GM19438 (cell line): ENCODE data around the gene MIER3.
"Not testable (repeated sequence)": the region's sequence is repeated elsewhere in the genome, so short reads cannot be mapped to it uniquely, and the experiment has no call there.

Experiments used
- ATAC-seq: cut with Tn5 transposase; IDR thresholded peaks from one replicate; pipeline ENCODE4 v1.9.1; 2021; ENCODE audit warnings: low read depth; ENCODE audit not compliant: unreplicated experiment

Gene MIER3

GRCh38 chr5:56951946-56952691, at the start of gene MIER3:
Gene MIER3 (minus strand): TSS chr5:56952123. CDS start chr5:56952102, 21 bp downstream.
- ATAC-seq, result peak; percentile 78

- ATAC-seq, result no peak
These were observed 43.7 kb upstream of the MIER3 start for GRCh38 chr5:56995596-56995995.

GRCh38 chr5:56993241-56993640, 41.3 kb upstream of the MIER3 start:
- no peak for ATAC-seq

GRCh38 chr5:56989676-56990075, 37.8 kb upstream of the MIER3 start:
- ATAC-seq, result no peak

GRCh38 chr5:56988490-56988889, 36.6 kb upstream of the MIER3 start:
- no peak for ATAC-seq

GRCh38 chr5:56987171-56987570, 35.2 kb upstream of the MIER3 start:
- no peak for ATAC-seq

GRCh38 chr5:56986626-56986947, 34.7 kb upstream of the MIER3 start:
- ATAC-seq, result peak; percentile 28

- ATAC-seq, result peak; percentile 44
These were observed 34.2 kb upstream of the MIER3 start for GRCh38 chr5:56985936-56986625.

- ATAC-seq, result no peak
These were observed 32.5 kb upstream of the MIER3 start for GRCh38 chr5:56984445-56984844.

GRCh38 chr5:56983593-56984361, 31.9 kb upstream of the MIER3 start:
- no peak for ATAC-seq

- no peak for ATAC-seq
These were observed 29.8 kb upstream of the MIER3 start for GRCh38 chr5:56981548-56982315.

- ATAC-seq, result no peak
These were observed 28.0 kb upstream of the MIER3 start for GRCh38 chr5:56979968-56980367.

GRCh38 chr5:56979526-56979925, 27.6 kb upstream of the MIER3 start:
- not testable (repeated sequence) for ATAC-seq

GRCh38 chr5:56977822-56978221, 25.9 kb upstream of the MIER3 start:
- ATAC-seq, result no peak

GRCh38 chr5:56977021-56977420, 25.1 kb upstream of the MIER3 start:
- no peak for ATAC-seq

- no peak for ATAC-seq
These were observed 22.3 kb upstream of the MIER3 start for GRCh38 chr5:56974241-56974640.

GRCh38 chr5:56973473-56973872, 21.6 kb upstream of the MIER3 start:
- ATAC-seq, result no peak

GRCh38 chr5:56971275-56971674, 19.4 kb upstream of the MIER3 start:
- ATAC-seq, result no peak

GRCh38 chr5:56964173-56964572, 12.2 kb upstream of the MIER3 start:
- ATAC-seq, result no peak

- ATAC-seq, result no peak
These were observed 11.3 kb upstream of the MIER3 start for GRCh38 chr5:56963246-56963645.

GRCh38 chr5:56962286-56962685, 10.4 kb upstream of the MIER3 start:
- ATAC-seq, result no peak
